GM18520 (cell line): ENCODE results near the gene RBX1.
"Not testable (repeated sequence)": the region's sequence is repeated elsewhere in the genome, so short reads cannot be mapped to it uniquely, and the experiment has no call there.

Experiments
- ATAC-seq: cut with Tn5 transposase; IDR thresholded peaks from one replicate; pipeline ENCODE4 v1.9.1; 2021; ENCODE audit not compliant: unreplicated experiment

Gene RBX1

GRCh38 chr22:40950962-40951794 lies at the start of gene RBX1:
Gene RBX1, plus strand, starts transcription at chr22:40951378. Its CDS starts 21 bp downstream, at chr22:40951399.
- peak; percentile 77 for ATAC-seq

GRCh38 chr22:40904101-40904500 lies 47.1 kb upstream of the RBX1 start:
- no peak for ATAC-seq

- ATAC-seq = no peak
These were observed 42.3 kb upstream of the RBX1 start for GRCh38 chr22:40908895-40909294.

- ATAC-seq = no peak
These were observed 39.4 kb upstream of the RBX1 start for GRCh38 chr22:40911772-40912171.

- not testable (repeated sequence) for ATAC-seq
These were observed 38.2 kb upstream of the RBX1 start for GRCh38 chr22:40912987-40913386.

- no peak for ATAC-seq
These were observed 31.7 kb upstream of the RBX1 start for GRCh38 chr22:40919446-40919845.

GRCh38 chr22:40920526-40920925 lies 30.7 kb upstream of the RBX1 start:
- ATAC-seq = no peak

GRCh38 chr22:40922484-40923303 lies 28.5 kb upstream of the RBX1 start:
- ATAC-seq = no peak

GRCh38 chr22:40928657-40929056 lies 22.5 kb upstream of the RBX1 start:
- no peak for ATAC-seq

- no peak for ATAC-seq
These were observed 18.8 kb upstream of the RBX1 start for GRCh38 chr22:40932396-40932795.

GRCh38 chr22:40939202-40939601 lies 12.0 kb upstream of the RBX1 start:
- no peak for ATAC-seq

GRCh38 chr22:40951795-40952605 lies 822 bp downstream of the RBX1 start:
- ATAC-seq = no peak

- no peak for ATAC-seq
These were observed 2.3 kb downstream of the RBX1 start for GRCh38 chr22:40953471-40953870.

- ATAC-seq = no peak
These were observed 2.9 kb downstream of the RBX1 start for GRCh38 chr22:40954113-40954512.

GRCh38 chr22:40955571-40955970 lies 4.4 kb downstream of the RBX1 start:
- no peak for ATAC-seq

GRCh38 chr22:40957601-40958000 lies 6.4 kb downstream of the RBX1 start:
- ATAC-seq = no peak

- ATAC-seq = no peak
These were observed 7.1 kb downstream of the RBX1 start for GRCh38 chr22:40958299-40958698.

GRCh38 chr22:40960145-40960544 lies 9.0 kb downstream of the RBX1 start:
- ATAC-seq = no peak

GRCh38 chr22:40965936-40966725 lies 15.0 kb downstream of the RBX1 start:
- ATAC-seq = no peak

GRCh38 chr22:40966726-40967085 lies 15.5 kb downstream of the RBX1 start:
- no peak for ATAC-seq
